ENCODE measurements around the gene GAN. TPM values are rescaled to one million over a fixed set of nuclear protein-coding genes. Genes with fewer than 3 reads are reported as not detected.

GAN gene
- total RNA-seq, 6 experiments from 2014 or later, result 5.6 to 8.6 (median 6.2) TPM

DNA sequence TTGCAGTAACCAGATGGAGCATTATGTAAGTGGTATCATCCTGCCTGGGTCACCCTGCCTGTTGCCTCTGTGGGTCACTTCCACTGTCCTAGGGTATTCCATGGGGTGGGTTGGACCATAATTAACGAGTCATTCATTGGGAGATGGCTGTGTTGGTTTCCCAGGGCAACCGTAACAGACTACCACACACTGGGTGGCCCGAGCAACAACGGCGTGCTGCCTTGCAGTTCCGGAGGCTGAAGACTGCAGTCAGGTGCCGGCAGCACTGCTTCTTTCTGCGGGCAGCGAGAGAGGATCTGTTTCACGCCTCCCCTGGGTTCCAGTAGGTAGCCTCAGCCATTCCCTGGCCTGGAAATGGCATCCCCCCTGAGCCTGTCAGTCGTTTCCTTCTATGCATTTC, 101.0 kb downstream of the GAN start:
- DNase-seq, result no peak
- H3K9me3 Mint-ChIP-seq, result no peaks in the 10 kb centered on the region
- H3K4me1 Mint-ChIP-seq (ENCODE audit: low read depth), result no peaks in the 10 kb centered on the region

DNA sequence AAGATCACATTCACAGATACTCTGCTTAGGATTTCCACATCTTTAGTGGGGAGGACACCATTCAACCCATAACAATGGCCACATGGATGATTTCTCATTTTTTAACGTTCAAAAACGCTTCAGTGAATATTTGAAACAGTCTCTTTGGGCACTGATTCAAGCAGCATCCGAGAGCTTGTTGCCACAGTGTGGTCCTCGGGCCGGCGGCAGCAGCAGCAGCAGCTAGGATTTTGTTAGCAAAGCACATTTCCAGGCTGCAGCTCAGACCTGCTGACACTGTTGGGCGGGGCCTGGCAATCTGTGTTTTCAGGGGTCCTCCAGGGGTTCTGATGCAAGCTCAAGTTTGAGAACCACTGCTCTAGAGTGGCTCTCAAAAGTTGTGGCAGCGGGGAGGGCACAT, 102.0 kb downstream of the GAN start:
- DNase-seq, result no peak
- no peaks in the 10 kb centered on the region for H3K4me1 Mint-ChIP-seq (ENCODE audit: low read depth)
- peaks cover 3% of the 10 kb centered on the region; the same call in 1 of the 2 replicates for H3K9me3 Mint-ChIP-seq
- no peaks in the 10 kb centered on the region for H3K36me3 Mint-ChIP-seq (ENCODE audit: low read depth)
- no peak overlapping the region for H3K27ac Mint-ChIP-seq
- 0 out of 2 replicates have a peak, but pooled peaks cover 1% of the 10 kb centered on the region for H3K27me3 Mint-ChIP-seq (ENCODE audit: insufficient read depth)
- H3K4me3 Mint-ChIP-seq, result no peak overlapping the region
- TF ChIP-seq, protein P1, sequence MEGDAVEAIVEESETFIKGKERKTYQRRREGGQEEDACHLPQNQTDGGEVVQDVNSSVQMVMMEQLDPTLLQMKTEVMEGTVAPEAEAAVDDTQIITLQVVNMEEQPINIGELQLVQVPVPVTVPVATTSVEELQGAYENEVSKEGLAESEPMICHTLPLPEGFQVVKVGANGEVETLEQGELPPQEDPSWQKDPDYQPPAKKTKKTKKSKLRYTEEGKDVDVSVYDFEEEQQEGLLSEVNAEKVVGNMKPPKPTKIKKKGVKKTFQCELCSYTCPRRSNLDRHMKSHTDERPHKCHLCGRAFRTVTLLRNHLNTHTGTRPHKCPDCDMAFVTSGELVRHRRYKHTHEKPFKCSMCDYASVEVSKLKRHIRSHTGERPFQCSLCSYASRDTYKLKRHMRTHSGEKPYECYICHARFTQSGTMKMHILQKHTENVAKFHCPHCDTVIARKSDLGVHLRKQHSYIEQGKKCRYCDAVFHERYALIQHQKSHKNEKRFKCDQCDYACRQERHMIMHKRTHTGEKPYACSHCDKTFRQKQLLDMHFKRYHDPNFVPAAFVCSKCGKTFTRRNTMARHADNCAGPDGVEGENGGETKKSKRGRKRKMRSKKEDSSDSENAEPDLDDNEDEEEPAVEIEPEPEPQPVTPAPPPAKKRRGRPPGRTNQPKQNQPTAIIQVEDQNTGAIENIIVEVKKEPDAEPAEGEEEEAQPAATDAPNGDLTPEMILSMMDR (IDR thresholded peaks at IDR 0.05), result no peak

More for the DNA sequence above, 101.0 kb downstream of the GAN start:
- TF ChIP-seq, protein P1 (IDR thresholded peaks at IDR 0.05), result no peak
- H3K4me3 Mint-ChIP-seq, result no peak overlapping the region
- no peaks in the 10 kb centered on the region for H3K36me3 Mint-ChIP-seq (ENCODE audit: low read depth)
- no peak overlapping the region for H3K27ac Mint-ChIP-seq
- 0 out of 2 replicates have a peak, but pooled peaks cover 1% of the 10 kb centered on the region for H3K27me3 Mint-ChIP-seq (ENCODE audit: insufficient read depth)

DNA sequence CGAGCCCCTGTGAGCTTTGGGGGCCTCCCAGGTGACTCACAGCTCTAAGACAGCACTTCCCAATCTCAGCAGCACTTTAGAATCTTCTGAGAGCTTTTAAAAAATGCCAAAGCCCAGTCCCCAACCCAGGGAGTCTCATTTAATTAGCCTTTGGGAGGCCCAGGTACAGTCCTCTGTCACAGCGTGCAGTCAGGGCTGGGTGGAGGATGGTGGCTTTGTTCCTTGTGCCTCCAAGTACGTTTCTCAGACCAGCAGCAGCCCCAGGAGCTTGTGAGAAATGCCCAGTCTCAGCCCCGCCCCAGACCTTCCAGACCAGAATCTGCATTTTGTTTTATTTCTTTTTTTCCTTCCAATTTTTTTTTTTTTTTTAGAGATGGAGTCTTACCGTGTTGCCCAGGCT, 102.4 kb downstream of the GAN start:
- H3K27me3 Mint-ChIP-seq (ENCODE audit: insufficient read depth), result 0 out of 2 replicates have a peak, but pooled peaks cover 1% of the 10 kb centered on the region
- no peak overlapping the region for H3K27ac Mint-ChIP-seq
- H3K4me1 Mint-ChIP-seq (ENCODE audit: low read depth), result no peaks in the 10 kb centered on the region
- H3K9me3 Mint-ChIP-seq, result peaks cover 7% of the 10 kb centered on the region; the same call in 1 of the 2 replicates
- DNase-seq, result no peak
- TF ChIP-seq, protein P1 (IDR thresholded peaks at IDR 0.05), result no peak
- no peak overlapping the region for H3K4me3 Mint-ChIP-seq
- H3K36me3 Mint-ChIP-seq (ENCODE audit: low read depth), result no peaks in the 10 kb centered on the region

DNA sequence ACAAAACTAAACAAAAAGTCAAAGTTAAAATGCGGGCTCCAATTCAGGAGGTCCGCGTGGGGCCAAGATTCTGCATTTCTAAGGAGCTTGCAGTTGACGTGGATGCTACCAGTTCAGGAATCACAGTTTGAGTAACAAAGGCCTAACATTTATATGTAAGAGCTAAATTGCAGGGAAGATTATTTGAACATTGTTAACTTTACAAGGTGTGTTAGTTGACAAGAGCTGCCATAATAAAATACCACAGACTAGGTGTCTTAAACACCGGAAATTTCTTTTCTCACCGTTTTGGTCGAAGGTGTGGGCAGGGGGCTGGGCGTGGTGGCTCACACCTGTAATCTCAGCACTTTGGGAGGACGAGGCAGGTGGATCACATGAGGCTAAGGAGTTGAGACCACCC, 105.0 kb downstream of the GAN start:
- no peak for DNase-seq
- Mint-ChIP-seq H3K4me1 (ENCODE audit: low read depth) (peaks cover 5% of the 10 kb centered on the region; the same call in 1 of the 2 replicates), H3K36me3 (ENCODE audit: low read depth) (no peaks in the 10 kb centered on the region), H3K27ac (no peak overlapping the region), H3K9me3 (peaks cover 7% of the 10 kb centered on the region; the same call in 1 of the 2 replicates), H3K4me3 (no peak overlapping the region), H3K27me3 (ENCODE audit: insufficient read depth) (peaks cover 3% of the 10 kb centered on the region; the same call in 1 of the 2 replicates)
- TF ChIP-seq, protein P1 (IDR thresholded peaks at IDR 0.05), result no peak

DNA sequence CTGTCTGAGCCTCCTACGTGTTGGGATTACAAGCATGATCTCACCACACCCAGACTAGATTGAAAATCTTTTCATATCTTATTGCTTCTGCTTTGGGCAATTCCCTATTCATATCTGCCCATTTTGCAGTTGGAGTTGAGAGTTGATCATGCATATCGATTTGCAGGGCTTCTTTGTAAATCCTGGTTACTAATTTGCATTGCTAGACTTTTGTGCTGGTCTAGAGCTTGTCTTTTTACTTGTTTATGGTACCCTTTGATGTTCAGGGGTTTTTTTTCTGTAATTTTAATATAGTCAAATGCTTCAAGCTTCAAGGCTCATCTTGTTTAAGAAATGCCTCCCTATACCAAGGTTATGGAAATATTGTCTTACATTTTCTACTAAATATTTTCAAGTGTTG, 106.4 kb downstream of the GAN start:
- peaks cover 7% of the 10 kb centered on the region; the same call in 1 of the 2 replicates for H3K9me3 Mint-ChIP-seq
- no peaks in the 10 kb centered on the region for H3K36me3 Mint-ChIP-seq (ENCODE audit: low read depth)
- H3K4me3 Mint-ChIP-seq, result no peak overlapping the region

More for the DNA sequence above, 106.4 kb downstream of the GAN start:
- no peak for DNase-seq
- TF ChIP-seq, protein P1 (IDR thresholded peaks at IDR 0.05), result no peak
- H3K4me1 Mint-ChIP-seq (ENCODE audit: low read depth), result peaks cover 8% of the 10 kb centered on the region; the same call in 1 of the 2 replicates
- peaks cover 3% of the 10 kb centered on the region; the same call in 1 of the 2 replicates for H3K27me3 Mint-ChIP-seq (ENCODE audit: insufficient read depth)
- no peak overlapping the region for H3K27ac Mint-ChIP-seq
